ENCODE measurements around the gene XPNPEP2.
"Not testable (repeated sequence)": the region's sequence is repeated elsewhere in the genome, so short reads cannot be mapped to it uniquely, and the experiment has no call there.

The XPNPEP2 gene

GRCh38 chrX:129719931-129720530 lies 18.7 kb upstream of the XPNPEP2 start:
- no peak for DNase-seq (ENCODE audit: low read depth)

GRCh38 chrX:129720741-129721140 lies 18.0 kb upstream of the XPNPEP2 start:
- no peak for DNase-seq (ENCODE audit: low read depth)

- DNase-seq (ENCODE audit: low read depth): no peak
Observed at GRCh38 chrX:129721414-129721813, 17.4 kb upstream of the XPNPEP2 start.

GRCh38 chrX:129721870-129722269 lies 16.9 kb upstream of the XPNPEP2 start:
- no peak for DNase-seq (ENCODE audit: low read depth)

GRCh38 chrX:129723511-129723910 lies 15.3 kb upstream of the XPNPEP2 start:
- no peak for DNase-seq (ENCODE audit: low read depth)

DNA sequence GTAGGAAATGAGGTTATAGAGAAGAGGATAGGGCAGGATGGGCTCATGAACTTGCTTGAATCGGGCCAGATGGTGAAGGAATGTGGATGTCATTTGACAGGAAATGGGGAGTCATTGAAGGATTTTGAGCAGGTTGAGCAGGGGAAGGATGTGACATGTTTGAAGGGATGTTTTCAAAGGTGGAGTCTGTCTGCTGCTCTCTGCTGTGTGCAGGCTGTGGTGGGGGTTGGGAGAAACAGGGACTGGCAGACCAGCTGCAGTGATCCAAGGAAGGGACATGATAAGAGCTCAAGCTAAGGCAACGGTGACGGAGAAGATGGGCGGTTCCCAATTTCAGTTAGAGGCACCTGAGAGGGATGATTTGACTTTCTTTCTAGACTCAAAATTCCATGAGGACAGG lies 14.0 kb upstream of the XPNPEP2 start:
- DNase-seq (ENCODE audit: low read depth): no peak

DNA sequence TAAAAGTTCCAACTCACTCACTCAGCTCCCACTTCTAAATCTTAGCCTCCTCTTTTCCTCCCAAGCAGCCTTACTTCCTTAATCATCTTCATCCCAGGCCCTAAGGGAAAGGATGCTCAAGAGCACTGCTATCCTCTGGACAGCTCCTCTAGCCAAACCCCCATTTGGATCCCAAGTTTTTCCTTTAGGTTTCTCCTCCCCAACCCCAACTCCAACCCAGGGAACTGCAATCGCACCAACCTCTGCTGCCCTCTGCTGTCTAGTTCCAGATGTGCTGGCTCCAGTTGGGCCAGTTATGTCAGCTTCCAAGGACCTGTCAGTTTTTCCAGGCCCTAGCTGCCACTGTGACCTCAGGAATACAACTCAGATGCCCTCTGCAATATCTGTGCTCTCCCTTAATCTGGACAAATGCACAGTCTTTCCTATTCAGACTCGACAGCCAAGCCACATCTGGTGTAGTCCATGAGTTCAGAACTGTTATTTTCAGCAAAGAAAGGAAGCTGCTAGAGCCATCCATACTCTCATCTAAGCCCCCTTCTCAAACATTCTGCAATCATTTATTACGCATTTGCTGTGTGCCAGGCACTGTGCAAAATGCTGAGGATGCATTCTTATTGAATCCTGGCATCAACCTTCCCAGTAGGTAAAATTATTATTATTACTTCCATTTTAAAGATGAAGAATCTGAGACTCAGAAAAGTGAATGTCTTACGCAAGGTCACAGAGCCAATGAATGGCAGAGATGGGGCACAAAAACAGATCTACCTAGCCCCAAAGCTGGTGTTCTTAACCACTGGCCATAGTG lies 12.3 kb upstream of the XPNPEP2 start:
- no peak for DNase-seq (ENCODE audit: low read depth)

DNA sequence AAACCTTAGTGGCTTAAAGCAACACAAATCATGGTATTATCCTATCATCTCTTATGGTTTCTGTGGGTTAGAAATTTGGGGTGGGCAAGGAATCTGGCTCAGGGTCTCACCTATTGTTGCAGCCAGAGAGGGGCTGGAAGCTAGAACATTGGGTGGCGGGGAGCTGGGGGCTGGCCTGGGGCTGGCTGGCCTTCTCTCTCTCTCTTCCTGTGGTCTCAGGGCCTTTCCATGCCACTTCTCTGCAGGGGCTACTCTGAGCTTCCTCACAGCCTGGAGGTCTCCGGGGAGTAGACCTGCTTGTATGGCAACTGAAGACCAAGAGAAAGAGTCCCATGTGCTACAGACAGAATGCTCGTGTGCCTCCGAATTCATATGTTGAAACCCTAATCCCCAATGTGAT lies 10.7 kb upstream of the XPNPEP2 start:
- DNase-seq (ENCODE audit: low read depth): no peak

DNA sequence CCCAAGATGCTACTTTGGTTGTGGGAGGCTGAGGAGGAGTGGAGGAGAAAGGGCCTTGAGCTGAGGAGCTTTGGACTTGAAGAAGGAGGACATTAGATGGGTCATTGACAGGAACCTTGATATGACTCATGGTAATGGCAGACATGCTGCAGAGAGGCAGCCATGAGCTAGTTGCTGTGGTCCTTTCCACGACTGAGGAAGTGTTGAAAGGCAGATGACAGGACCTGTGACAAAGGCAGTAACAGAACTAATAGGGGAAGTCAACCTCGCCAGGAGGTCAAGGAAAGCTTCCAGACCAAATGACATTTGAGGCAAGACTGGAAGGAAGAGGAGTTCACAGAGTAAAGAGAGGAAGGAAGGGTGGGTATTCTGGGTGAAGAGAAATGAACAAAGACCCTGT lies 7.6 kb upstream of the XPNPEP2 start:
- no peak for DNase-seq (ENCODE audit: low read depth)

DNA sequence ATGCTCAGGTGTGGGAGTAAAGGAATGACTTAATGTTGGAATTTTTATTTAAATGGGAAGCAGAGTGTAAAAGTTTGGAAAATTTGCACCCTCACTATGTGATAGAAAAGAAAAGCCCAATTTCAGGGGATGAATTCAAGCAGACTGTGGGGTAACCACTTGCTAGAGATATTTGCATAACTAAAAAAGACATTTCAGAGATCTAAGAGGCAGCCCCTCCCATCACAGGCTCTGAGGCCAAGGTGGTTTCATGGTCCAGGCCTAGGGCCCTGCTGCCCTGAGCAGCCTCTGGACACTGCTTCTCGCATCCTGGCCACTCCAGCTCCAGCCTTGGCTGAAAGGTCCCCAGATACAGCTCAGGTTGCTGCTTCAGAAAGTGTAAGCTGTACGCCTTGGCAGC lies 5.9 kb upstream of the XPNPEP2 start:
- DNase-seq (ENCODE audit: low read depth): no peak

DNA sequence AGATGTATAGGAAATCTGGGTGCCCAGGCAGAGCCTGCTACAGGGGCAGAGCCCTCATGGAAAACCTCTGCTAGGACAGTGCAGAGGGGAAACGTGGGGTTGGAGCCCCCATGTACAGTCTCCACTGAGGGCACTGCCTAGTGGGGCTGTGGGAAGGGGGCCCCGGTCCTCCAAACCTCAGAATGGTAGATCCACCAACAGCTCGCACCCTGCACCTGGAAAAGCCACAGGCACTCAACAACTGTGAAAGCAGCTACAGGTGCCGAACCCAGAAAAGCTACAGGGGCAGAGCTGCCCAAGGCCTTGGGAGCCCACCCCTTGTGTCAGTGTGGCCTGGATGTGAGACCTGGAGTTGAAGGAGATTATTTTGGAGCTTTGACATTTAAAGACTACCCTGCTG lies 5.4 kb upstream of the XPNPEP2 start:
- DNase-seq (ENCODE audit: low read depth): no peak

GRCh38 chrX:129736491-129736890 lies 2.3 kb upstream of the XPNPEP2 start:
- DNase-seq (ENCODE audit: low read depth): no peak

DNA sequence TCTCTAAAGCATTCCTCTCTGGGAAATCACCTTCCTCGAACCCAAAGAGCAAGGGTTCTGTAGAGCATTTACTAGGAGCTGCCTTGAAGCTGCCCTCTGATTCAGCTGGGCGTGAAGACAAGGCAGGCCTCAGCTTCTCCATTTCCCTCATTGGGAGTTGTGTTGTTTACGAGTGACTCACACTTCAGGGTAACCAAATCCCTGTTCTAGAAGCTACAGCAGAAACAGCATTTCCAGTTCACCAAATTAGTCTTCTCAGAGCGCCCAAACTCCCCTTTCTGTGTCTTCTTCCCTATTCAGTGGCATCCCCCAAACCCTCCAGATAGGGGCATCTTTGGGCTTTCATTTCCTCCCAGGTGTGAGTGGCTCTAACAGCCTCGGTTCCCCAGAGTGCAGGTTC lies 863 bp upstream of the XPNPEP2 start:
- no peak for DNase-seq (ENCODE audit: low read depth)

GRCh38 chrX:129739578-129739977 lies 799 bp downstream of the XPNPEP2 start:
- DNase-seq (ENCODE audit: low read depth): no peak

- DNase-seq (ENCODE audit: low read depth): no peak
Observed at GRCh38 chrX:129741880-129742758, 3.3 kb downstream of the XPNPEP2 start.

GRCh38 chrX:129742759-129743152 lies 4.0 kb downstream of the XPNPEP2 start:
- DNase-seq (ENCODE audit: low read depth): not testable (repeated sequence)

- DNase-seq (ENCODE audit: low read depth): no peak
Observed at GRCh38 chrX:129743821-129744220, 5.0 kb downstream of the XPNPEP2 start.

DNA sequence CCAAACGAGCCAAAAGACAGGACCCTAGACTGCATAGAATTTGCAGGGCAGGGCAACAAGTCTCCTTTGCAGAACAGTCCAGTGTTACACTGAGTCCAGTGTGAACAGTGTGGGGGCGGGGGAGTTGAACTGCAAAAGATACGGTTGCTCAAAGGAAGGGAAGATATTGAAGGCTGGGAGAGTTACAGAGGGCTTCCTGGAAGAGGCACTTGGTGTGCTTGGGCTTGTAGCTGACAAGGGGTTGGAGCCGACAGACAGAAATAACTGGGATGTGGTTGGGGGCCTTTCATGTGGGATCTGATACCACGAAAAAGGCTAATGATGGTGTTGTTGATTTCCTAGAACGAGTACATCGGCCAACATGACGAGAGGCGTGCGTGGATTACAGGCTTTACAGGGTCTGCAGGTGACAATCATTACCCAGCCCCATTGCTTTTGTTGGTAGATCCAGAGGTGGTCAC lies 6.1 kb downstream of the XPNPEP2 start:
- DNase-seq (ENCODE audit: low read depth): no peak

DNA sequence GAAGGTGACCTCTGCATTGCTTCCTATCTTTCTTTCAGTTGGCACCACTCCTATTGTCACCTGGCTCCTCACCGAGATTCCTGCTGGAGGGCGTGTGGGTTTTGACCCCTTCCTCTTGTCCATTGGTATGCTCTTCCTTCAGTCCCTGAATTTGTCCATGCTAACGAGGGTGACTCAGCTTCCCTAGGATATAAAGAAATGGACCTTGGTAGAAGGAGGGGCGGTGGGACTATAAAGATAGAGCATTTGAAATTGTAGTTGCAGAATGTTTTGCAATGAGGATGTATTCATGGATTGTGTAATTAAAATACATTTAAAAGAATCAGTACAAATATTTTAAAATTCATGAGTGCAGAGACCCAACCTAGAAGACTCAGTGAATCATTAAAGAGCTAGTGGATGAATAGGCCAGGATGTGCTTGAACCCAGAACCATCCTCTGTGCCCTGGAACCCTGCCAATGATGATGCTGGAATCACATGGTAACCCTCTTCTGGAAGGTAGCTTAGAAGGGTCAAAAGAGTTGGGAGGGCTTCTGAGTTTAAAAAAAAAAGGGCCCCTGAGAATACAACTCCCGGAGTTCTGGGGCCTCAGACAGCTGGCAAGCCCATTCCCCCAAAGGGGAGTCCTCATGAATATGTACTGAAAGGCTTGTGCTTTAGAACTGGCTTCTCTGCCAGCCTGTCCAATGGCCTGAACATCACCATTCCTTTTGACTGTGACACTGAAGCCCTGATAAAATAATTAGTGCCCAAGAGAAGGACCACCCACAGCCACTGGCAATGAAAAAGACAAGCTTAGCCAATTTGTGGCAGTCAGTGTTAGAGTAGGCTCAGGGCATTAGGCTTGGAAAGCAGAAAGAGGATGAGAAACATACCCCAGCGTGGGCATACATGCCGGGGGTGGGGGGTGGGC lies 8.0 kb downstream of the XPNPEP2 start:
- no peak for DNase-seq (ENCODE audit: low read depth)

DNA sequence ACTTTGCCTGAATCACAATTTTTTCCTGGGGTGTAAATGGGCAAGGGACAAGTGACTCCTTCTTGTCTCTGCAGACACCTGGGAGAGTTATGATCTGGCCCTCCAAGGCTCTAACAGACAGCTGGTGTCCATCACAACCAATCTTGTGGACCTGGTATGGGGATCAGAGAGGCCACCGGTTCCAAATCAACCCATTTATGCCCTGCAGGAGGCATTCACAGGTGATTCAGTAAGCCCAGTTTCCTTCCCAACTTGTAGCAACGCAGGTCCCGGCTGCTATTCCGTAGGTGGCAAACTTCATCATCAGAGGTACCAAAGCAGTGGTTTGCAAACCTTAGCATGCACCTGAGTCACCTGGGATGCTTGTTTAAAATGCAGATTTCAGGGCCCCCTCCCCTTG lies 8.8 kb downstream of the XPNPEP2 start:
- DNase-seq (ENCODE audit: low read depth): no peak

DNA sequence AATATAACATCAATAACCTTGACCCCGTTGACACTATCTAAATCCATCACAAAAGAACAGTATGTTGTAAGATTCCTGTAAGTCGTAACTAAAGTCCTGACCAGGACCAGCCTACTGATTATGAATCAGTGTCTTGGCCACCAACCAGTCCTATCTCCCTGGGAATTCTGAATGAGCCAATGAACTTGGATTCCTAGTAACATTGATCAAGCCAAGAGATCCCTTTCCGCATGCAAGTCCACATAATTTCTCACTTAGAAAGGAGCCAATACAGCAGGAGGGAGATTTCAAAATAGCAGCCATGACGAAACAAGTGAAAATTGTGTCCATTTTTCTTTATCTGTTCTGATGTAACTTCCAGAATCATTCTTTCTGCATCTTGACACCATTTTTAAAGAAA lies 9.5 kb downstream of the XPNPEP2 start:
- DNase-seq (ENCODE audit: low read depth): no peak

DNA sequence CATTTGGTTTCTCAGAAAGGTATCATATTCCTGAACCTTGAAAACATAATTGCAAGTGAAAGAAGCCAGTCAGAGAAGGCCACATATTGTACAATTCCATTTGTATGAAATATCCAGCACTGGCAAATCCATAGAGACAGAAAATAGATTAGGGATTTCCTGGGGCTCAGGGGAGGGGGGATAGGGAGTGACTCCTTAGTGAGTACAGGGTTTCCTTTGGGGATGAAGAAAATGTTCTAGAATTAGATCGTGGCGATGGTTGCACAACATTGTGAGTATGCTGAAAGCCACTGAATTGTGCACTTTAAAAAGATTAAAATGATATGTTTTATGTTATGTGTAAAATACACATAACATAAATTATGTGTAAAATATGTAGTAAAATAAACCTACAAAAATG lies 10.3 kb downstream of the XPNPEP2 start:
- DNase-seq (ENCODE audit: low read depth): no peak

Measured in activated T-helper 1 cell treated with Interleukin-2 at 50 U/mL for 16 hours (primary cell).